ENCODE results near the gene KCNAB1.

The KCNAB1 gene

GRCh38 chr3:156368189-156368588 is 247.8 kb downstream of the KCNAB1 start:
- TF ChIP-seq CTCF (conservative IDR thresholded peaks at IDR 0.05; ENCODE audit: low read depth): no peak
- no peak overlapping the region for H3K27ac ChIP-seq
- DNase-seq (ENCODE audit: low spot score): no peak
- ChIA-PET POLR2A (ENCODE audit: low non-redundant PET) (no interaction called here), CTCF (interaction anchor here (0.6 kb wide), 1 partner anchor 535 kb away, joined by 3 read pairs; no protein-coding TSS in a partner anchor)

GRCh38 chr3:156371701-156372100 is 251.3 kb downstream of the KCNAB1 start:
- CTCF ChIA-PET: no interaction called here
- no peak for DNase-seq (ENCODE audit: low spot score)
- POLR2A ChIA-PET (ENCODE audit: low non-redundant PET): no interaction called here
- no peak for TF ChIP-seq CTCF (conservative IDR thresholded peaks at IDR 0.05; ENCODE audit: low read depth)
- H3K27ac ChIP-seq: no peak overlapping the region

GRCh38 chr3:156373095-156373494 is 252.7 kb downstream of the KCNAB1 start:
- POLR2A ChIA-PET (ENCODE audit: low non-redundant PET): no interaction called here
- DNase-seq (ENCODE audit: low spot score): no peak
- no peak for TF ChIP-seq CTCF (conservative IDR thresholded peaks at IDR 0.05; ENCODE audit: low read depth)
- CTCF ChIA-PET: no interaction called here
- no peak overlapping the region for H3K27ac ChIP-seq

- CTCF ChIA-PET: no interaction called here
- DNase-seq (ENCODE audit: low spot score): no peak
- POLR2A ChIA-PET (ENCODE audit: low non-redundant PET): no interaction called here
- no peak for TF ChIP-seq CTCF (conservative IDR thresholded peaks at IDR 0.05; ENCODE audit: low read depth)
- no peak overlapping the region for H3K27ac ChIP-seq
Observed at GRCh38 chr3:156373654-156374053, 253.3 kb downstream of the KCNAB1 start.

DNA sequence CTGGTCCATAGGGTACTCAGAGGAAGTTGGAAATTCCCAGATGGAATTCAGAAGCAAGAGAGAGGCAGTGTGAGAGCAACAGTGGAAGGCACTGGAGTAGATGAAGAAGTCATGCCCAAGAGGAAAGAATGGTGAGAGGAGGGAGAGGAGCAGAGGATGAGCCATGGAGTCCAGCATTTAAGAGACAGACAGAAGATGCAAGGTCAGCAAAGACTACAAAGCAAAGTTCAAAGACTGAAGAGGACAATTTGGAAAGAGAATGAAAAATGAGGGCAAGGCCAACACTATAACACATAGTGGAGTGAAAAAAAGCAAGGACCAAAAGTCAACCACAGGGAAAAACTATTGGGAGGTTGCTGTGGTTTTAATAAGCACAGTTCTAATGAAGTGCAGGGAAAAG is 255.8 kb downstream of the KCNAB1 start:
- no peak for TF ChIP-seq CTCF (conservative IDR thresholded peaks at IDR 0.05; ENCODE audit: low read depth)
- H3K27ac ChIP-seq: no peak overlapping the region
- CTCF ChIA-PET: no interaction called here
- POLR2A ChIA-PET (ENCODE audit: low non-redundant PET): no interaction called here
- no peak for DNase-seq (ENCODE audit: low spot score)

GRCh38 chr3:156377266-156377665 is 256.9 kb downstream of the KCNAB1 start:
- H3K27ac ChIP-seq: no peak overlapping the region
- ChIA-PET POLR2A (ENCODE audit: low non-redundant PET) (no interaction called here), CTCF (no interaction called here)
- no peak for DNase-seq (ENCODE audit: low spot score)
- TF ChIP-seq CTCF (conservative IDR thresholded peaks at IDR 0.05; ENCODE audit: low read depth): no peak

GRCh38 chr3:156377718-156378117 is 257.3 kb downstream of the KCNAB1 start:
- TF ChIP-seq CTCF (conservative IDR thresholded peaks at IDR 0.05; ENCODE audit: low read depth): no peak
- DNase-seq (ENCODE audit: low spot score): no peak
- H3K27ac ChIP-seq: no peak overlapping the region
- ChIA-PET CTCF (no interaction called here), POLR2A (ENCODE audit: low non-redundant PET) (no interaction called here)

Measured in RWPE1 (cell line).